VCaP (cell line): ENCODE measurements around the gene BRD3OS.
A peak's percentile ranks its signal among the peaks of the same experiment; 100 is the strongest.

ENCODE experiments used
- H3K27ac ChIP-seq: fragments of 450-650 bp; 2 replicates; pipeline ENCODE4 v1.5.1; 2017
- TF ChIP-seq, protein P1 (sequence below): fragments of 450-650 bp; conservative IDR thresholded peaks from 2 replicates; pipeline ENCODE4 v1.5.1; 2017; ENCODE audit warnings: mild to moderate bottlenecking, moderate library complexity

BRD3OS gene, protein sequence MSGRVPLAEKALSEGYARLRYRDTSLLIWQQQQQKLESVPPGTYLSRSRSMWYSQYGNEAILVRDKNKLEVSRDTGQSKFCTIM

DNA sequence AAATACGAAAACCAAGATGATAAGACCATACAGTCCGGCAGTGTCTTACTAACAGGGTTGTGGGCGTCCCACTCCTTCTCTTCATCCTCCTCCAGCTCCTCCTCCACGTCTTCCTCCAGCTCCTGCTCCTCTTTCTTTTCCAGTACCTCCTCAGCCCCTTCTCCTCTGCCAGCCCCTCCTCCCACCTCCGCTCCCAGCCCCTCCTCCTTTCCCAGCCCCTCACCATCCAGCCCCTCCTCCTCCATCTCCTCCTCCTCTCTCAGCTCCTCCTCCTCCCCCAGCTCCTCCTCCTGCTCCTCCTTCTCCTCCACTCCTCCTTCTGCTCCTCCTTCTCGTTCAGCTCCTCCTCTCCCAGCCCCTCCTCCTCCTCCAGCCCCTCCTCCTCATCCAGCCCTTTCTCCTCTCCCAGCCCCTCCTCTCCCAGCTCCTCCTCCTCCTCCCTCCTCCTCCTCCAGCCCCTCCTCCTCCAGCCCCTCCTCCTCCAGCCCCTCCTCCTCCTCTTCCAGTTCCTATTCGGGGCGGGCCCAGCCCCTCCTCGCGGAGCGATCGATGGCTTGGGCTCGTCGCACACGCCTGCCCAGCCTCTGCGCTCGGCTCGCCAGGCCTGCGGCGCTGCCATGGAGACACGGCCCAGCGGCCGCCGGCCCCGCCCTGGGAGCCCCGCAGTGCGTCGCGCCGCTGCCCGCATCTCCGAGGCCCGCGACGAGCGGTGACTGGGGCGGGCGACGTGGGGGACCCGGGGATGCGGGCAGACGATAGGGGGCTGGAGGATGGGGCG, at the start of gene BRD3OS:
Gene BRD3OS, plus strand, starts transcription at position 654 of the 778 bp plus-strand sequence. CDS start 1,267 bp downstream, outside the sequence.
- TF ChIP-seq, protein P1, sequence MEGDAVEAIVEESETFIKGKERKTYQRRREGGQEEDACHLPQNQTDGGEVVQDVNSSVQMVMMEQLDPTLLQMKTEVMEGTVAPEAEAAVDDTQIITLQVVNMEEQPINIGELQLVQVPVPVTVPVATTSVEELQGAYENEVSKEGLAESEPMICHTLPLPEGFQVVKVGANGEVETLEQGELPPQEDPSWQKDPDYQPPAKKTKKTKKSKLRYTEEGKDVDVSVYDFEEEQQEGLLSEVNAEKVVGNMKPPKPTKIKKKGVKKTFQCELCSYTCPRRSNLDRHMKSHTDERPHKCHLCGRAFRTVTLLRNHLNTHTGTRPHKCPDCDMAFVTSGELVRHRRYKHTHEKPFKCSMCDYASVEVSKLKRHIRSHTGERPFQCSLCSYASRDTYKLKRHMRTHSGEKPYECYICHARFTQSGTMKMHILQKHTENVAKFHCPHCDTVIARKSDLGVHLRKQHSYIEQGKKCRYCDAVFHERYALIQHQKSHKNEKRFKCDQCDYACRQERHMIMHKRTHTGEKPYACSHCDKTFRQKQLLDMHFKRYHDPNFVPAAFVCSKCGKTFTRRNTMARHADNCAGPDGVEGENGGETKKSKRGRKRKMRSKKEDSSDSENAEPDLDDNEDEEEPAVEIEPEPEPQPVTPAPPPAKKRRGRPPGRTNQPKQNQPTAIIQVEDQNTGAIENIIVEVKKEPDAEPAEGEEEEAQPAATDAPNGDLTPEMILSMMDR: no peak

DNA sequence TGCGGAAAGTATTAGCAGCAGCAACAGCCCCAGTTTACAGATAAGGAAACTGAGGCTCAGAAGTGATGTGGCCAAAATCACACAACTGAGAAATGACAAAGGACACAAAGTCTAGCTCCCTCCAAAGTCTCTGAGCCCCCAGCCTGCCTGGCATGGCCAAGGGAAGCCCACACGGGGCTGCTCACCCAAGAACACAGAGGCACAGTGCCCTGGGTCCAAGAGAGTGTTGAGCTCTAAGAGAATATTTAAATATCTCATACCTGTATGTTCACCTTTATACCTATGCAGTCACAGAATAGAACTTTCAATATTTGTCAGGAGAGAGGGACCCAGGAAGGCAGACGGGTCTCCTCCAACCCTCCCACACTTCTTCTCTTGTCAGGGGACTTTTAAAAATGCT, 49.8 kb upstream of the BRD3OS start:
- TF ChIP-seq, protein P1: no peak
- H3K27ac ChIP-seq: no peak overlapping the region

More for the DNA sequence above, at the start of gene BRD3OS:
- peak within 1 kb of the TSS; percentile 79 for H3K27ac ChIP-seq

DNA sequence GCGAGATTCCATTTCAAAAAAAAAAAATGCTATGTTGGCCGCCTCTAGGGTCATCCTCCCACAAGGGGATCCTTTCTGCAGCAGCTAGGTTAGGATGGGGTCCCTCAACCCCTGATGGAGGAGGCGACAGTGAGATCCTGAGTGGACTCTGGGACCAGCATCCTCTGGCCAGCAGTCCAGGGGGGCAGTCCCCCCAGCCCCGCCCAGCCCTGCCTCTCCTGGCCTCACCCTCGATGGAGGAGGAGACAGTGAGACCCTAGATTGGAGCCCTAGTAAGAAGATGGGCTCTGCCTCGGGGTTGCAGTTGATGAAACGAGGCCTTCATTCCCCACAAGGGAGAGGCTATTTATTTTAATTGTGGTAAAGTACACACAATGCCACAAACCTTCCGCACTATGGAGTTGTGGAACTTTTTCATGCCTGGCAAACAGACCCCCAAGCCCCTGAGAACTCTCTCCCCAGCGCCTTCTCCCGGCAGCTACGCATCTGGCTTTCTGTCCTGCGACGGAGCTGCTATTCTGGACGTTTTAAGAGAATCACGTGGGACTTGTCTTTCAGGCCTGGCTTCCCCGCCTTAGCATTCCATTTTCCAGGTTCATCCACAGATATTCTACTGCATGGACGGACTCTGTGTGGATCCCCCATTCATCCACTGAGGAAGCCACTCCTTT, 49.0 kb upstream of the BRD3OS start:
- no peak overlapping the region for H3K27ac ChIP-seq
- TF ChIP-seq, protein P1: no peak

DNA sequence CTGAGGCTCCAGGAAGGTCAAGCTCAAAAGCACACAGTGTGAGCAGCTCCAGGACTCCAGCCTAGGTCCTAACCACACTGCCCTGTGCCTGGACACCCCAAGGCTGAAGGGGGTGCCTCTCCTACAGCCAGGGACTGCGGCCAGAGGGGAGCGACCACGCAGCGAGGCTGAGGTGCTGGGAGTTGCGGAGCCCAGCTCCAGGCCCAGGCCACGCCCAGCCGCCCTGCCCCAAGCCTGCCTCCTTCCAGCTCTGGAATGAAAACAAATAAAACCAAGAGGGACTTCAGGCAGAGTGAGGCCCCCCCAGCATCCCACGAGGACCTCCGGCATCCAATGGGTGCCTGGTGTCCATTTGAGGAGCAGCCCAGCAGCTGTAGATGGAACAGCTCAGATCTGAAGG, 48.4 kb upstream of the BRD3OS start:
- TF ChIP-seq, protein P1: no peak
- no peak overlapping the region for H3K27ac ChIP-seq

DNA sequence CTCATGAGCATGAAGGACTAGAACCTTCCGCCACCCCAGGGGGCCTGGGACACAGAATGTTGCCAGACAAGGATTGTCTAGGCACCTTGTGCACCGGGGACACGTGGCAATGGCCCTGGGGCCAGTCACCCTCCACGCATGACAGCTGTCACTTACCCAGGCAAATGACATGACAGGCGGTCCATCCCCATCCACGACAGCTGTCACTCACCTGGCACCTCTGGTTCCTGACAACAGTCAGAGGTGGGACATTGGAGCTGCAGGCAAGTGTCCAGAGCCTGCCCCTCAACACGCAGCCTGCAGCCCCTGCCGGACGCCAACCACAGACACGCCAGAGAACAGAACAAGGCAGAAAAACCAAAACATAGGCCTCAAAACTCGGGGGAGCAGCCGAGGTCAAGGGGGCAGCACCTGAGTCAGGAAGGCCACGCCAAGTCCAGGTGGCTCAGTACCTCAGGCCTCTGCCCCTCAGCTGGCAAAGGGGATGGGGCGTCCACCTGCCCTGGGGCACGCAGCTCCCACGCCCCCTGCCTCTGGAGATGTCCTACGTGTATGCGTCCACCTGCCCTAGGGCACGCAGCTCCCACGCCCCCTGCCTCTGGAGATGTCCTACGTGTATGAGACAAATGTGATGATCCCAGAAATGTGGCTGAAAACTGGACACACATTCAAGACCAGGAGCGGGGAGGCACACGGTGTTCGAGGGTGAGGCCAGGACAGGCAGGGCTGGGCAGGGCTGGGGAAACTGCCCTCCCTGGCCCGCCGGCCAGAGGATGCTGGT, 47.7 kb upstream of the BRD3OS start:
- TF ChIP-seq, protein P1: no peak
- peak overlapping the region; percentile 87; the same call in 1 of the 2 replicates for H3K27ac ChIP-seq

DNA sequence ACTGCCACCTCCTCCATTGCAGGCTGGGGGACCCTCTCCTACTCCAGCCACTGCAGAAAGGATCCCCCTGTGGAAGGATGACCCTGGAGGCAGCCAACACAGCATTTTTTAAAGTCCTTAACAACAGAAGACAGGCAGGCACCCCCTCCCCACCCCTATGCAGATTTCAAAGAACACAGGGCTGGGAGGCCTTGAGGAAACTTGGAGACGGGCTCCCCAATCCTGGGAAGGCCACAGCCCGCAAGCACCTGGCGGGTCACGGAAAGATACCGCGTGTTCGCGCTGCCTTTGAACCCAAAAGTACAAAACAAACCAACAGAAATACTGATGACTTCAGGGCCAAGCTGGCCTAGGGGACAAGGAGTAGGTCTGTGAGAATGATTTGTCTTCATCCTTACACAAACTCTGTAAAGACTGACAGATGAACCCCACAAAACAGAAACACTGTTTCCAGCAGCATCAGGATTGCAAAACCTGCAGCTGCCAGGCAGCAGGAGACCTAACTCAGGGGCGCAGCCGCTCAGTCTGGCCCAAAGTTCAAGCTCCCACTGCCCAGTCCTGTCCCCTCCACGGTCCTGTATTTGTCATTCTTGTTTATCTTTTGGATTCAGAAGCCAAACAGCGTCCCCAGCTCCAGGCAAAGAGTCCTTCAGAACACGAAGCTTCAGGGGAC, 46.9 kb upstream of the BRD3OS start:
- TF ChIP-seq, protein P1: no peak
- H3K27ac ChIP-seq: peak overlapping the region; percentile 87
